H9 (cell line): ENCODE results near the gene STAB2. TPM values are rescaled to one million over a fixed set of nuclear protein-coding genes. Genes with fewer than 3 reads are reported as not detected.

Experiments
- DNase-seq: peaks from one replicate; pipeline ENCODE4 v3.0.0-alpha.2; 2017
- H2AFZ ChIP-seq: one replicate; pipeline ENCODE4 v1.6.1; 2013; ENCODE audit warnings: mild to moderate bottlenecking, low read length, control low read depth, moderate library complexity
- H2AK5ac ChIP-seq: 2 replicates; pipeline ENCODE4 v1.6.1; 2013; ENCODE audit warnings: low read length, control low read depth, mixed read lengths; ENCODE audit not compliant: insufficient read length
- H2BK120ac ChIP-seq: one replicate; pipeline ENCODE4 v1.6.1; 2013; ENCODE audit warnings: low read depth, mild to moderate bottlenecking, low read length, control low read depth, inconsistent platforms; ENCODE audit not compliant: poor library complexity, severe bottlenecking
- H2BK12ac ChIP-seq: 2 replicates; pipeline ENCODE4 v1.6.1; 2013; ENCODE audit warnings: low read length, control low read depth, mixed read lengths, low read depth; ENCODE audit not compliant: insufficient read length
- H2BK15ac ChIP-seq: 2 replicates; pipeline ENCODE4 v1.6.1; 2013; ENCODE audit warnings: low read depth, low read length, control low read depth
- H2BK20ac ChIP-seq: one replicate; pipeline ENCODE4 v1.6.1; 2013; ENCODE audit warnings: low read depth, mild to moderate bottlenecking, low read length, control low read depth, inconsistent platforms; ENCODE audit not compliant: poor library complexity, severe bottlenecking
- H2BK5ac ChIP-seq: 2 replicates; pipeline ENCODE4 v1.6.1; 2013; ENCODE audit warnings: low read length, control low read depth, mixed read lengths; ENCODE audit not compliant: insufficient read length
- H3K14ac ChIP-seq: 2 replicates; pipeline ENCODE4 v1.6.1; 2013; ENCODE audit warnings: low read length, control low read depth; ENCODE audit not compliant: insufficient read depth
- H3K18ac ChIP-seq: 2 replicates; pipeline ENCODE4 v1.6.1; 2013; ENCODE audit warnings: low read depth, mild to moderate bottlenecking, mixed read lengths, low read length, control low read depth; ENCODE audit not compliant: insufficient read length
- H3K23ac ChIP-seq: 2 replicates; pipeline ENCODE4 v1.6.1; 2013; ENCODE audit warnings: low read length, control low read depth, mixed read lengths, low read depth; ENCODE audit not compliant: insufficient read length
- H3K23me2 ChIP-seq: 2 replicates; pipeline ENCODE4 v1.6.1; 2013; ENCODE audit warnings: low read depth, mild to moderate bottlenecking, mixed read lengths, low read length, control low read depth; ENCODE audit not compliant: insufficient read length, poor library complexity, severe bottlenecking
- H3K27ac ChIP-seq: 2 replicates; pipeline ENCODE4 v1.5.1; 2013; ENCODE audit warnings: low read length, control low read depth, mixed read lengths, low read depth; ENCODE audit not compliant: insufficient read length
- H3K27me3 ChIP-seq: 2 replicates; pipeline ENCODE4 v1.6.1; 2013; ENCODE audit warnings: low read length, control low read depth, inconsistent platforms; ENCODE audit not compliant: insufficient read depth
- H3K4ac ChIP-seq: 2 replicates; pipeline ENCODE4 v1.6.1; 2013; ENCODE audit warnings: low read depth, mild to moderate bottlenecking, control low read depth, inconsistent platforms, low read length, moderate library complexity
- H3K4me1 ChIP-seq: 2 replicates; pipeline ENCODE4 v1.6.1; 2013; ENCODE audit warnings: low read length, control low read depth, inconsistent platforms; ENCODE audit not compliant: insufficient read depth
- H3K4me2 ChIP-seq: 2 replicates; pipeline ENCODE4 v1.6.1; 2013; ENCODE audit warnings: low read length, control low read depth, mixed read lengths; ENCODE audit not compliant: insufficient read length, insufficient read depth
- H3K56ac ChIP-seq: 2 replicates; pipeline ENCODE4 v1.6.1; 2013; ENCODE audit warnings: low read depth, mild to moderate bottlenecking, mixed read lengths, low read length, control low read depth; ENCODE audit not compliant: insufficient read length
- H3K79me1 ChIP-seq: 2 replicates; pipeline ENCODE4 v1.6.1; 2013; ENCODE audit warnings: low read depth, mild to moderate bottlenecking, moderate library complexity, low read length, control low read depth, inconsistent platforms; ENCODE audit not compliant: insufficient read depth, poor library complexity, severe bottlenecking
- H3K79me2 ChIP-seq: 2 replicates; pipeline ENCODE4 v1.6.1; 2013; ENCODE audit warnings: low read length, control low read depth, inconsistent platforms; ENCODE audit not compliant: insufficient read depth
- H3K9ac ChIP-seq: 2 replicates; pipeline ENCODE4 v1.6.1; 2013; ENCODE audit warnings: low read length, control low read depth, mixed read lengths; ENCODE audit not compliant: insufficient read length; ENCODE audit errors: extremely low read depth
- H3K9me3 ChIP-seq: one replicate; pipeline ENCODE4 v1.6.1; 2013; ENCODE audit warnings: low read depth, low read length, inconsistent platforms; ENCODE audit not compliant: control insufficient read depth
- H3T11ph ChIP-seq: one replicate; pipeline ENCODE4 v1.6.1; 2013; ENCODE audit warnings: mild to moderate bottlenecking, low read length, control low read depth, inconsistent platforms
- H4K20me1 ChIP-seq: one replicate; pipeline ENCODE4 v1.6.1; 2013; ENCODE audit not compliant: control insufficient read depth, insufficient read length, insufficient read depth
- H4K5ac ChIP-seq: 2 replicates; pipeline ENCODE4 v1.6.1; 2013; ENCODE audit warnings: low read depth, mild to moderate bottlenecking, mixed read lengths, low read length, control low read depth; ENCODE audit not compliant: insufficient read length
- H4K8ac ChIP-seq: replicated peaks from 2 replicates; pipeline ENCODE4 v1.6.1; 2013; ENCODE audit warnings: low read length, control low read depth, mixed read lengths, low read depth; ENCODE audit not compliant: insufficient read length
- H4K91ac ChIP-seq: 2 replicates; pipeline ENCODE4 v1.6.1; 2013; ENCODE audit warnings: low read depth, mild to moderate bottlenecking, moderate library complexity, mixed read lengths, low read length, control low read depth; ENCODE audit not compliant: insufficient read length
- H3K27ac Mint-ChIP-seq, 3 experiments: 2 replicates in 2 of 3; 3 replicates in 1 of 3; pipeline ENCODE4 v1.8.0; 2020 to 2021; ENCODE audit warnings: mixed read lengths in 3 of 3, mild to moderate bottlenecking in 1 of 3, moderate library complexity in 1 of 3
- H3K27me3 Mint-ChIP-seq: 2 replicates; pipeline ENCODE4 v1.8.0; 2021; ENCODE audit warnings: low read depth, mild to moderate bottlenecking, moderate library complexity, mixed read lengths
- H3K36me3 Mint-ChIP-seq, 3 experiments: 2 replicates in 2 of 3; 3 replicates in 1 of 3; pipeline ENCODE4 v1.8.0; 2020 to 2021; ENCODE audit warnings: low read depth in 3 of 3, mixed read lengths in 3 of 3; ENCODE audit not compliant: insufficient read depth in 1 of 3
- H3K4me1 Mint-ChIP-seq, 2 experiments: 2 replicates each; pipeline ENCODE4 v1.8.0; 2020; ENCODE audit warnings: mixed read lengths in 2 of 2
- H3K4me3 Mint-ChIP-seq, 2 experiments: 2 replicates in 1 of 2; 3 replicates in 1 of 2; pipeline ENCODE4 v1.8.0; 2020 to 2021; ENCODE audit warnings: mild to moderate bottlenecking in 2 of 2, mixed read lengths in 2 of 2, moderate library complexity in 1 of 2
- H3K9me3 Mint-ChIP-seq, 2 experiments: 2 replicates in 1 of 2; 3 replicates in 1 of 2; pipeline ENCODE4 v1.8.0; 2020; ENCODE audit warnings: mild to moderate bottlenecking in 2 of 2, mixed read lengths in 2 of 2, moderate library complexity in 1 of 2
- CTCF ChIP-seq: fragments of 200-600 bp; sonication (generic); conservative IDR thresholded peaks from 3 replicates; pipeline ENCODE4 v1.8.0; 2021; ENCODE audit warnings: antibody characterized with exemption, mild to moderate bottlenecking
- WGBS: extraction: QIAGEN DNeasy Blood & Tissue Kit; methylation state at CpG from one replicate; pipeline ENCODE4 v1.1.7; 2013; ENCODE audit warnings: missing lambda C conversion rate, low lambda C conversion rate, mixed read lengths; ENCODE audit not compliant: insufficient read length; ENCODE audit errors: extremely low coverage; 5-methylcytosine and 5-hydroxymethylcytosine counted together
- total RNA-seq: library from RNA; stranded (reverse); gene quantifications from 2 replicates; pipeline ENCODE4 v1.2.1, GENCODE V29; 2021

The STAB2 gene
- total RNA-seq, 1 experiment from 2014 or later, result 0.02 TPM

DNA sequence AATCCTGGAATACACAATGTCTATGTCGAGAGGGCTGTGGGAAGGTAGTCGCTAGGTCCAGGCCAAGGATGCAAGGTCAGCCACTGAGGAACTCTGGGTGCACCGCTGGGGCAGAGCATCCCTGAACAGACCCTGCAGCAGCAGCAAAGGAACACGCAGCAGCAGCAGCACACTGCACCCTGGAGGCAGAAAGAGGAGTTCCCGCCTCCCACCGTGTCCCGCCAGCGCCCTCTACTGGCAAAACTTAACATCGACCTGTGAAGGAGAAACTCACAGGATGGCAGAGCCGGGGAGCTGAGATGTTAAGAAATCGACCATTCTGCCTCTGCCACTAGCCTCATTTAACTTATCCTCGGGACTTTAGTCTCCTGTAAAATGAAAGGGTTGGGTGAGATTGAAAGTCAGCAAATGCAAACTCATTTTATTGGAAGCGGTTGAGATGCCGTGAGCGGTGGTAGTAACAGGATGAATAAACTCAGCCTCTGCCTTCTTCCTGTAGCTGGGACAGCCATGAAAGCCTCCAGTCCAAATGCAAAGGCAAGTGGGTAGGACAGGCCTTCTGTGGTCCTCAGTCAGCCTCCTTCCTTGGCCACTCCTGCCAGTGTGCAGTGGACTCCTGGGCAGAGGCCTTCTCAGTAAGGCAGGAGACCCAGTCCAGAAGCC is 45.6 kb downstream of the STAB2 start:
- Mint-ChIP-seq H3K4me3 (no peak overlapping the region), H3K27me3 (peaks cover 1% of the 10 kb centered on the region; the same call in 1 of the 2 replicates), H3K9me3 (peaks cover 0 to 3% of the 10 kb centered on the region in 2 experiments; a peak in 2 of 5 replicates), H3K4me1 (no peaks in the 10 kb centered on the region), H3K27ac (no peak overlapping the region), H3K36me3 (no peaks in the 10 kb centered on the region)
- H3K4me2 ChIP-seq, result no peak overlapping the region
- H3K4ac ChIP-seq, result no peak overlapping the region
- no peak overlapping the region for H3K23ac ChIP-seq
- H2AFZ ChIP-seq, result no peak overlapping the region
- no peaks in the 10 kb centered on the region for H3K23me2 ChIP-seq
- H3K79me1 ChIP-seq, result no peaks in the 10 kb centered on the region
- H4K91ac ChIP-seq, result no peak overlapping the region
- peak; percentile 94 for DNase-seq
- TF ChIP-seq CTCF, result peak; percentile 100
- H3K9me3 ChIP-seq, result no peaks in the 10 kb centered on the region
- H2BK20ac ChIP-seq, result no peak overlapping the region
- no peaks in the 10 kb centered on the region for H3K27me3 ChIP-seq
- H3T11ph ChIP-seq, result no peak overlapping the region
- H4K20me1 ChIP-seq, result no peaks in the 10 kb centered on the region
- no peak overlapping the region for H2BK15ac ChIP-seq
- no peak overlapping the region for H2BK12ac ChIP-seq
- H3K18ac ChIP-seq, result no peak overlapping the region
- no peak overlapping the region for H4K5ac ChIP-seq
- H3K79me2 ChIP-seq, result no peaks in the 10 kb centered on the region
- H3K9ac ChIP-seq, result no peak overlapping the region
- no peak overlapping the region for H3K56ac ChIP-seq
- H2BK120ac ChIP-seq, result no peak overlapping the region
- H3K27ac ChIP-seq, result no peak overlapping the region
- H2BK5ac ChIP-seq, result no peak overlapping the region
- no peaks in the 10 kb centered on the region for H3K4me1 ChIP-seq
- H3K14ac ChIP-seq, result no peak overlapping the region
- H4K8ac ChIP-seq, result no peak overlapping the region
- H2AK5ac ChIP-seq, result no peak overlapping the region
- WGBS, result no CpG with 5 or more reads among the region's 15 CpGs
